Measurements from ENCODE around the gene CAPN5. TPM values are rescaled to one million over a fixed set of nuclear protein-coding genes. Genes with fewer than 3 reads are reported as not detected.

Gene CAPN5
- polyA plus RNA-seq, 2 donors = 26.6 to 27.8 TPM

DNA sequence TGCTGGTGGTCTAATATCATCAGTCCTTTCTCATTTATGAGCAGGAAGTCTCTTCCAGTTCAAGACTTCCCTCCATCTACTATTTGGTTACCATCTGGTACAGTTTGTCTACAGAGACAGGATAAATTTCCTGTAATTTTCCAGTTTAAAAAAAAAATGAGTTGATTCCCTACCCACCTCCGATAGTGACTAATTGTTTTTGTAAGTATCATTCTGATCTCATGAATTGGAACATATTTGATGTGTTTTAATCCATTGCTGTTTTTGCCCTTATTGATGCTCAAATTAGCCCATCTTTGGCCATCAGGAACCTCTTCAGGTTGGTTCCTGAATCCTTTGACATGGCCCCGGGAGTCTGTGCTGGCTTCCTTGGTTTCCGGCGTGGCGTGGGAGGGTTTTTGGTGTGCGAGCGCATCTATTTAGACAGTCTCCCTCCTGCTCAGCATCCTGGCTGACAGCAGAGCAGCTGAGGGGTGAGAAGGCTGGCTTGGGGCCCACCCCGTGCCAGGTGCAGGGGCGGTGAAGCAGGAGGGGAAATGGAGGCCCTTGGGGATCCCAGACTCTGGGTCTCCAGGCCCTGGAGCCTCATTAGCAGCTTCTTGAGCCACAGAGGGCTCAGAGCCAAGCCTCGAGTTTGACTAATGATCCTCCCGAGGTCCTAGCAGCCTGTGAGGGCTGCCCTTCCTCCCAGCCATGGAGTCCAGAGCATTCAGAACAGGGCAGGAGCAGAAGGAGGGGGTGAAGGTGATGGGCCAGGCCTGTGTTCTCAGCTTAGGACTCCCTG is 42.7 kb downstream of the CAPN5 start:
- Histone ChIP-seq H3K27me3 (ENCODE audit: control insufficient read depth in 1 of 2, insufficient read depth in 2 of 2, low read length in 2 of 2) (no peaks in the 10 kb centered on the region), H3K4me3 (ENCODE audit: low read depth in 1 of 2, low read length in 2 of 2) (no peak overlapping the region), H3K9me3 (ENCODE audit: control insufficient read depth in 2 of 2, insufficient read depth in 1 of 2, low read depth in 1 of 2, low read length in 1 of 2) (no peaks in the 10 kb centered on the region), H3K4me1 (ENCODE audit: control insufficient read depth in 2 of 2, insufficient read depth in 2 of 2, low read length in 1 of 2) (peaks cover 4 to 6% of the 10 kb centered on the region in 2 donors), H3K27ac (ENCODE audit: low read depth in 2 of 2, low read length in 1 of 2) (no peak overlapping the region), H3K36me3 (ENCODE audit: control insufficient read depth in 2 of 2, insufficient read depth in 2 of 2, low read length in 1 of 2) (no peaks in the 10 kb centered on the region)
- 73 to 79% methylated on average over 11 of the region's 11 CpGs for WGBS, 2 donors

GRCh38 chr11:77110836-77111235 is 44.1 kb downstream of the CAPN5 start:
- no peaks in the 10 kb centered on the region for H3K9me3 ChIP-seq (ENCODE audit: control insufficient read depth in 2 of 2, insufficient read depth in 1 of 2, low read depth in 1 of 2, low read length in 1 of 2)
- no peaks in the 10 kb centered on the region for H3K27me3 ChIP-seq (ENCODE audit: control insufficient read depth in 1 of 2, insufficient read depth in 2 of 2, low read length in 2 of 2)
- H3K36me3 ChIP-seq (ENCODE audit: control insufficient read depth in 2 of 2, insufficient read depth in 2 of 2, low read length in 1 of 2) = peaks cover 0 to 4% of the 10 kb centered on the region in 2 donors
- H3K27ac ChIP-seq (ENCODE audit: low read depth in 2 of 2, low read length in 1 of 2) = no peak overlapping the region
- 80 to 88% methylated on average over 6 of the region's 6 CpGs for WGBS, 2 donors
- H3K4me1 ChIP-seq (ENCODE audit: control insufficient read depth in 2 of 2, insufficient read depth in 2 of 2, low read length in 1 of 2) = peaks cover 4 to 6% of the 10 kb centered on the region in 2 donors
- no peak overlapping the region for H3K4me3 ChIP-seq (ENCODE audit: low read depth in 1 of 2, low read length in 2 of 2)

- H3K9me3 ChIP-seq (ENCODE audit: control insufficient read depth in 2 of 2, insufficient read depth in 1 of 2, low read depth in 1 of 2, low read length in 1 of 2) = no peaks in the 10 kb centered on the region
- H3K4me1 ChIP-seq (ENCODE audit: control insufficient read depth in 2 of 2, insufficient read depth in 2 of 2, low read length in 1 of 2) = peaks cover 4 to 6% of the 10 kb centered on the region in 2 donors
- H3K27me3 ChIP-seq (ENCODE audit: control insufficient read depth in 1 of 2, insufficient read depth in 2 of 2, low read length in 2 of 2) = no peaks in the 10 kb centered on the region
- 70 to 71% methylated on average over 3 of the region's 3 CpGs for WGBS, 2 donors
- no peak overlapping the region for H3K27ac ChIP-seq (ENCODE audit: low read depth in 2 of 2, low read length in 1 of 2)
- no peak overlapping the region for H3K4me3 ChIP-seq (ENCODE audit: low read depth in 1 of 2, low read length in 2 of 2)
- H3K36me3 ChIP-seq (ENCODE audit: control insufficient read depth in 2 of 2, insufficient read depth in 2 of 2, low read length in 1 of 2) = peaks cover 0 to 4% of the 10 kb centered on the region in 2 donors
These were observed 44.5 kb downstream of the CAPN5 start for GRCh38 chr11:77111277-77111676.

DNA sequence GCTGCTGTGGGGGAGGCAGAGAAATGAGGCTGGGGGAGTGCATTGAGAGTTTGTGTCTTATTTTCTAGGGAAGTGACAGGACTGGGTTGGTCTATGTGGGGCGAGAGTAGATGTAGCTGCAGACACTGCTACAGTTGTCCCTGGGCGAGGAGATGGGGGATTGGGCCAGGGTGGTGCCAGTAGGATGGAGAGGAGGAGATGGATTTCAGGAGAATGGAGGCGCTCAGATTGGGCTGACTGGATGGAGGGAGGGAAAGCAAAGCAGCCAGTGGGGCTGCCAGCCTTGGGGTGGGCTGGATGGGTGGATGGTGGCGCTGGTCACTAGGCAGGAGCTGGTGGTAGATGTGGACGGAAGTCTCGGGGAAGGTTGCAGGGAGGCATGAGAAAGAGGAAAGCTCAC is 45.2 kb downstream of the CAPN5 start:
- Histone ChIP-seq H3K9me3 (ENCODE audit: control insufficient read depth in 2 of 2, insufficient read depth in 1 of 2, low read depth in 1 of 2, low read length in 1 of 2) (no peaks in the 10 kb centered on the region), H3K4me1 (ENCODE audit: control insufficient read depth in 2 of 2, insufficient read depth in 2 of 2, low read length in 1 of 2) (peaks cover 4 to 6% of the 10 kb centered on the region in 2 donors), H3K4me3 (ENCODE audit: low read depth in 1 of 2, low read length in 2 of 2) (no peak overlapping the region), H3K27me3 (ENCODE audit: control insufficient read depth in 1 of 2, insufficient read depth in 2 of 2, low read length in 2 of 2) (no peaks in the 10 kb centered on the region), H3K36me3 (ENCODE audit: control insufficient read depth in 2 of 2, insufficient read depth in 2 of 2, low read length in 1 of 2) (peaks cover 0 to 4% of the 10 kb centered on the region in 2 donors), H3K27ac (ENCODE audit: low read depth in 2 of 2, low read length in 1 of 2) (no peak overlapping the region)
- 94 to 96% methylated on average over 6 of the region's 6 CpGs for WGBS, 2 donors

DNA sequence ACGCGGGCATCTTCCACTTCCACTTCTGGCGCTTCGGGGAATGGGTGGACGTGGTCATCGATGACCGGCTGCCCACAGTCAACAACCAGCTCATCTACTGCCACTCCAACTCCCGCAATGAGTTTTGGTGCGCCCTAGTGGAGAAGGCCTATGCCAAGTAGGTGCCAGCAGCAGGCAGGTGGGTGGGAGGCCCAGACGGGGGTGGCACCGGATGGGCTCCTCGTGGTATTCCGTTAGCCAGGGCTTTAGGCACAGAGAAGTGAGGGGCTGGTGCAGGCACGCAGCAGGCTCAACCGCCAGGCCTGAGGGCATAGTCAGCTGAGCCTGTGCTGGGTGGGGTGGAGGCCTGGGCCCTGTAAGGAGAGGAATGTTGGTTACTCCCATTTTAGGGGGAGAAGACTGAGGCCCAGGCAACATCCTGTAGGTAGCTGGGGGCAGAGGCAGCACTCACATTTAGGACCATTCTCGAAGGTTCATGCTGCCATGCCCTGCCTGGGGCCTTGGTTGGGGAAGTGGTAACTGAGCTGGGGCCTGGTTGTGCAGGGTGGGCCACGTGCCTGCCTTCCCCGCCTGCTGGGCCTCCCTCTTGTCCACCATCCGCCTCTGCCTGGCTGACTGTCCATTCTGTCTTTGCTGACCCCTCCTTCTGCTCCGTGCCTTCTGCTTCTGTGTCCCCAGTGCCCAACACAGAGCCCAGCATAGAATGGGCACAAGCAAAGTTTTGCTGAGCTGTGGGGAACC is 46.0 kb downstream of the CAPN5 start:
- Histone ChIP-seq H3K4me1 (ENCODE audit: control insufficient read depth in 2 of 2, insufficient read depth in 2 of 2, low read length in 1 of 2) (peaks cover 4 to 6% of the 10 kb centered on the region in 2 donors), H3K36me3 (ENCODE audit: control insufficient read depth in 2 of 2, insufficient read depth in 2 of 2, low read length in 1 of 2) (peaks cover 0 to 4% of the 10 kb centered on the region in 2 donors), H3K9me3 (ENCODE audit: control insufficient read depth in 2 of 2, insufficient read depth in 1 of 2, low read depth in 1 of 2, low read length in 1 of 2) (no peaks in the 10 kb centered on the region), H3K27me3 (ENCODE audit: control insufficient read depth in 1 of 2, insufficient read depth in 2 of 2, low read length in 2 of 2) (no peaks in the 10 kb centered on the region), H3K27ac (ENCODE audit: low read depth in 2 of 2, low read length in 1 of 2) (no peak overlapping the region), H3K4me3 (ENCODE audit: low read depth in 1 of 2, low read length in 2 of 2) (no peak overlapping the region)
- WGBS, 2 donors = 87 to 88% methylated on average over 20 of the region's 20 CpGs

DNA sequence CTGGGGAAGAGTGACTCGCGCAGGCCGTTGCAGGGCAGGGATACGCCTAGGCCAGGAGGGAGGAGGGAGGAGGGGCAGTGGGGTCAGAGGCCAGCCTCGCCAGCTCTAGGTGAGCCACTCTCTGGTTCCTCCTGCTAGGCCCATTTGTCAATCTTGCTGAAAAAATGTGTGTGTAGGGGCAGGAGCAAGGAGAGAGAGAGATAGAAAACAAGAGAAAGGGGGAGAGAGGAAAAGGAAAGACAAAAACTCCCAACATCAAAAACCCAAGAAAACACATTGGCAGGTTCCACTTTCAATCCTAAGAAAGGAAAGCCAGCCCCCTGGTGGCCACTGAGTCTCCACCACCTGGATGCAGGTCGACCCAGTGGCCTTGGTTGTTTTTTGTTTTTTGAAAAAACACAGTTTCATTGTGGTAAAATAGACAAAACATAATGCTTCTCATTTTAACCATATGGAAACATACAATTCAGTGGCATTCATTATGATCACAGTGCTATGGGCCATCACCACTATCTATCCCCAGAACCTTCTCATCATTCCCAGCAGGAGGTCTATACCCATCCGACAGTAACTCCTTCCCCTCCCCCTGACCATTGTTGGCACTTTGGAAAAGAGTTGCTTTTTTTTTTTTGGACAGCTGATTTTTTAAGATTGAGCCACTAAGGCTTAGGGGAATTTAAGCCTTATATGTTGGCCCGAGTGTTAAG is 46.8 kb downstream of the CAPN5 start:
- Histone ChIP-seq H3K27ac (ENCODE audit: low read depth in 2 of 2, low read length in 1 of 2) (no peak overlapping the region), H3K27me3 (ENCODE audit: control insufficient read depth in 1 of 2, insufficient read depth in 2 of 2, low read length in 2 of 2) (no peaks in the 10 kb centered on the region), H3K4me3 (ENCODE audit: low read depth in 1 of 2, low read length in 2 of 2) (no peak overlapping the region), H3K9me3 (ENCODE audit: control insufficient read depth in 2 of 2, insufficient read depth in 1 of 2, low read depth in 1 of 2, low read length in 1 of 2) (no peaks in the 10 kb centered on the region), H3K36me3 (ENCODE audit: control insufficient read depth in 2 of 2, insufficient read depth in 2 of 2, low read length in 1 of 2) (peaks cover 0 to 7% of the 10 kb centered on the region in 2 donors), H3K4me1 (ENCODE audit: control insufficient read depth in 2 of 2, insufficient read depth in 2 of 2, low read length in 1 of 2) (peaks cover 0 to 2% of the 10 kb centered on the region in 2 donors)
- WGBS, 2 donors = 63 to 71% methylated on average over 8 of the region's 8 CpGs

- no peaks in the 10 kb centered on the region for H3K27me3 ChIP-seq (ENCODE audit: control insufficient read depth in 1 of 2, insufficient read depth in 2 of 2, low read length in 2 of 2)
- no peak overlapping the region for H3K27ac ChIP-seq (ENCODE audit: low read depth in 2 of 2, low read length in 1 of 2)
- WGBS, 2 donors = 95 to 96% methylated on average over 13 of the region's 13 CpGs
- peaks cover 0 to 2% of the 10 kb centered on the region in 2 donors for H3K4me1 ChIP-seq (ENCODE audit: control insufficient read depth in 2 of 2, insufficient read depth in 2 of 2, low read length in 1 of 2)
- peaks cover 0 to 11% of the 10 kb centered on the region in 2 donors for H3K36me3 ChIP-seq (ENCODE audit: control insufficient read depth in 2 of 2, insufficient read depth in 2 of 2, low read length in 1 of 2)
- H3K9me3 ChIP-seq (ENCODE audit: control insufficient read depth in 2 of 2, insufficient read depth in 1 of 2, low read depth in 1 of 2, low read length in 1 of 2) = no peaks in the 10 kb centered on the region
- H3K4me3 ChIP-seq (ENCODE audit: low read depth in 1 of 2, low read length in 2 of 2) = no peak overlapping the region
These were observed 47.3 kb downstream of the CAPN5 start for GRCh38 chr11:77114089-77114463.

DNA sequence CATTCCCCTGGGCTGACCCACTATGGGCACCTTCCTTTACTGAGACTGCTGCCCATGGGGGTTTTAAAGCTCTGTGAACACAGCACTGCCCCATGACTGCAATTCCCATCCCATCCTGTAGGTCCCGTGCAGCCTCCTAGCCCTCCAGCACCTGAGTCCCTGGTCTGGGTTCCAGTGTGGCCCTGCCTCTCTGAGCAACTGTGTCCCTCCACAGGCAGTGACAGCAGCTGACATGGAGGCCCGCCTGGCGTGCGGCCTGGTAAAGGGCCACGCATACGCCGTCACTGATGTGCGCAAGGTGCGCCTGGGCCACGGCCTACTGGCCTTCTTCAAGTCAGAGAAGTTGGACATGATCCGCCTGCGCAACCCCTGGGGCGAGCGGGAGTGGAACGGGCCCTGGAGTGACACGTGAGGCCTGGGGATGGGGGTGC is 48.4 kb downstream of the CAPN5 start:
- Histone ChIP-seq H3K27me3 (ENCODE audit: control insufficient read depth in 1 of 2, insufficient read depth in 2 of 2, low read length in 2 of 2) (no peaks in the 10 kb centered on the region), H3K4me3 (ENCODE audit: low read depth in 1 of 2, low read length in 2 of 2) (no peak overlapping the region), H3K9me3 (ENCODE audit: control insufficient read depth in 2 of 2, insufficient read depth in 1 of 2, low read depth in 1 of 2, low read length in 1 of 2) (no peaks in the 10 kb centered on the region), H3K27ac (ENCODE audit: low read depth in 2 of 2, low read length in 1 of 2) (no peak overlapping the region), H3K36me3 (ENCODE audit: control insufficient read depth in 2 of 2, insufficient read depth in 2 of 2, low read length in 1 of 2) (peaks cover 0 to 18% of the 10 kb centered on the region in 2 donors), H3K4me1 (ENCODE audit: control insufficient read depth in 2 of 2, insufficient read depth in 2 of 2, low read length in 1 of 2) (peaks cover 0 to 2% of the 10 kb centered on the region in 2 donors)
- WGBS, 2 donors = 96 to 97% methylated on average over 16 of the region's 16 CpGs

- no peaks in the 10 kb centered on the region for H3K9me3 ChIP-seq (ENCODE audit: control insufficient read depth in 2 of 2, insufficient read depth in 1 of 2, low read depth in 1 of 2, low read length in 1 of 2)
- H3K27ac ChIP-seq (ENCODE audit: low read depth in 2 of 2, low read length in 1 of 2) = no peak overlapping the region
- 93% methylated on average over 15 of the region's 15 CpGs for WGBS, 2 donors
- H3K4me3 ChIP-seq (ENCODE audit: low read depth in 1 of 2, low read length in 2 of 2) = no peak overlapping the region
- H3K36me3 ChIP-seq (ENCODE audit: control insufficient read depth in 2 of 2, insufficient read depth in 2 of 2, low read length in 1 of 2) = peaks cover 0 to 24% of the 10 kb centered on the region in 2 donors
- H3K4me1 ChIP-seq (ENCODE audit: control insufficient read depth in 2 of 2, insufficient read depth in 2 of 2, low read length in 1 of 2) = peaks cover 0 to 2% of the 10 kb centered on the region in 2 donors
- no peaks in the 10 kb centered on the region for H3K27me3 ChIP-seq (ENCODE audit: control insufficient read depth in 1 of 2, insufficient read depth in 2 of 2, low read length in 2 of 2)
These were observed 49.2 kb downstream of the CAPN5 start for GRCh38 chr11:77115956-77116355.
